Glomerular visceral epithelial cell (primary cell): ENCODE results near the gene NPIPA7.
"Not testable (repeated sequence)": the region's sequence is repeated elsewhere in the genome, so short reads cannot be mapped to it uniquely, and the experiment has no call there.

Experiments
- DNase-seq: peaks from one replicate; pipeline ENCODE4 v3.0.0-alpha.2; 2016; ENCODE audit errors: extremely low spot score

Gene NPIPA7

DNA sequence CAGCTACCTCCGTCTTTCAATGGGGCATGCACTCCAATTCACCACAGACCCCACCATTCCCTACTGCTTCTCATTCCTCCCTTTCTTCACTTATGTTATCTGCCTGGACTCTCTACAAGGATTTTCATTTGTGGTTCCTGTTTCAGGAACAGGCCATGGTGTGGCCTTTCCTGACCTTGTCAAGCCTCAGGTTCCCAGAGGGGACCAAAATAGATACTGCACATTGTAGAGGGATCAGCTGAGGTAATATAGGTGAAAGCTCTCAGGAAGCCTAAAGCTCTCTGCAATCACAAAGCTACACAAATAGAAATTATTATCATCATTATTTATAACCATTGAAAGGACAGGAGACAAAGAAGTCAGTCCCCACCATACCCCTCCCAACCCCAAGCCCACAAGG lies 41.6 kb downstream of the NPIPA7 start:
- DNase-seq: not testable (repeated sequence)

DNA sequence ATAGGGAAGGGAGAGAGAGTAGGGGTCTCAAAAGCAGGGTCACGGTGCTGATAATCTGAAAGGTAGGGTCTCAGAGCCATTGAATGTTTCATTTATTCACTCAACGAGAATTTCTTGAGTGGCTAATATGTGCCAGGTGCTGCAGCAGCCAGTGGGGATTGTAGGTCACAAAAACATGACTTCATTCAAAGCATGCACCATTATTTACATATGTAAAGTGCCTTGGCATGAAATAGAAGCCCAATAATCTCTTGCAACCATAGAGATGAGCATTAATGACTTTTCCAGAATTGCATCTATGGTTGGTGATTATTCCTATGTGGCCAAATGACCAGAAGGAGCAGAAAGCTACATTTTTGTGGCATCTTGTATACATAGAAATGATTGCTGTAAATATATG lies 46.2 kb downstream of the NPIPA7 start:
- not testable (repeated sequence) for DNase-seq

DNA sequence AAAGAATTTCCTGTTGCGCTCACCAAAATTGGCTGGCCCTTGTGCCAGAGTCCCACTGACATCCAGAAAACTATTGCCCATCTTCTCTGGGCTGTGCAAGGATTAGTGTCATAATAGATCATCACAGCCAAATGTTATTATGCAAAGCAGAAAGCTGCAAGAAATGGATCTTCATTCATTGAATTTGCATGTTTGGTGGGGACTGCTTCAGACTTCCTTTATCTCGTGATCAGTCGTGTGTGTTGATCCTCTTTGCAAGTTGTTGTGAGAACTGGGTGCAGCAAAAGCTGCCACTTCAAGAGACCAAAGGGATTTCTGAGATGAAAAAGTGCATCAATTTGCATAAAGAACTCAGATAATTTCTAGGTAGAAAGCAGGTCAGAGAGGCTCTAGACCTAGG lies 52.2 kb downstream of the NPIPA7 start:
- DNase-seq: not testable (repeated sequence)

DNA sequence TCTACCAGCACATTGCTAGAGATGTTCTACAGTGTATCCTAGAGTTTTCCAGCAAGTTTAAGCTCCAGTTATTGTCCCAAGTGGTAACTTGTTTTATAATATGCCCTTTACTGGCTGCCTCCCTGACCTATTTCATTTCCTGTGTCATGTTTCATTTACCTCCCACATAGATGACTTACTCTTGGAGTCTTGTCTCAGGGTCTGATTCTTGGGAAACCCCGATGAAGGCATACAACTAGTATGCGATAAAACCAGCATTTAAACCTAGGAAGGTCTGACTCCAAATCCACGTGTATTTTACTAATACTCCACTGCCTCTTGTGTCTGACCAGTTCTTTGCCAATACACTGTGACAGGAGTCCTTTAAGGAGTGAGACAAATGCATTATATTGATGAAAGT lies 55.8 kb downstream of the NPIPA7 start:
- not testable (repeated sequence) for DNase-seq

DNA sequence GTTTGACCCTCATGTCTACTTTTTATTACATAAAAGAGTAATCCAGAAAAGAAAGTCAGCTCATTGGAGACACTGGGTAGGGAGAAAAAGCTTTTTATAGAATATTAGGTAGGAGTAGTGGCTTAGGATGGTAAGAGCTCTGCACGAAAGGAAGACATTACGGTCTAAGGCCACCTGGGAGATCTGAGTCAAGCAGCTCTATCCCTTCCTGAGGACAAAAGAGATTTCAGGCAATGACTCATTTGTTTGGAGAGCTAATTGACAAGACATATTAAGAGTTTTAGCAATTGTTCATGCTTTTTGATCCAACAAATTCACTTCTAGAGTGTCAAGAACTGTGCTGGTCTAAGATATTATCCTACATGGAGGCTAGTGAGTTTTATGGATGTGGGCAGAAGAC lies 62.5 kb downstream of the NPIPA7 start:
- DNase-seq: not testable (repeated sequence)
